Liver (tissue), 9 donors: ENCODE results near the gene TGM2. TPM values are rescaled to one million over a fixed set of nuclear protein-coding genes. Genes with fewer than 3 reads are reported as not detected.

Source experiments
- DNase-seq: peaks from one replicate; pipeline ENCODE4 v3.0.0-alpha.2; 2017; ENCODE audit warnings: low spot score
- H3K27ac ChIP-seq, 2 donors: one replicate each; pipeline ENCODE4 v1.7.0; 2013; ENCODE audit warnings: inconsistent platforms in 2 of 2, low read length in 2 of 2, control low read depth in 1 of 2, low read depth in 1 of 2, mild to moderate bottlenecking in 1 of 2
- H3K27me3 ChIP-seq, 4 donors: one replicate each; pipeline versions ENCODE4 v1.6.1 to v1.7.0; 2013; ENCODE audit warnings: low read length in 3 of 4, inconsistent platforms in 1 of 4, mild to moderate bottlenecking in 1 of 4, moderate library complexity in 1 of 4; ENCODE audit not compliant: control insufficient read depth in 4 of 4, insufficient read depth in 4 of 4
- H3K36me3 ChIP-seq, 4 donors: one replicate each; pipeline versions ENCODE4 v1.6.1 to v1.7.0; 2013; ENCODE audit warnings: low read length in 3 of 4, mild to moderate bottlenecking in 3 of 4, low read depth in 1 of 4, moderate library complexity in 1 of 4; ENCODE audit not compliant: control insufficient read depth in 4 of 4, insufficient read depth in 3 of 4
- H3K4me1 ChIP-seq, 4 donors: one replicate each; pipeline versions ENCODE4 v1.6.1 to v1.7.0; 2013; ENCODE audit warnings: low read length in 3 of 4, mild to moderate bottlenecking in 3 of 4, moderate library complexity in 1 of 4; ENCODE audit not compliant: control insufficient read depth in 4 of 4, insufficient read depth in 4 of 4
- H3K4me3 ChIP-seq, 3 donors: one replicate each; pipeline versions ENCODE4 v1.6.1 to v1.7.0; 2013; ENCODE audit warnings: low read length in 3 of 3, control low read depth in 1 of 3, low read depth in 1 of 3, mild to moderate bottlenecking in 1 of 3
- H3K9ac ChIP-seq, 2 donors: one replicate each; pipeline ENCODE4 v1.7.0; 2013; ENCODE audit warnings: low read length in 2 of 2, mild to moderate bottlenecking in 2 of 2, moderate library complexity in 2 of 2, control low read depth in 1 of 2, low read depth in 1 of 2
- H3K9me3 ChIP-seq, 4 donors: one replicate each; pipeline versions ENCODE4 v1.6.1 to v1.7.0; 2013; ENCODE audit warnings: low read length in 3 of 4; ENCODE audit not compliant: control insufficient read depth in 4 of 4
- EGR1 ChIP-seq, 2 donors: IDR thresholded peaks; 2 replicates each; pipeline ENCODE4 v1.6.1; 2016 to 2018; ENCODE audit warnings: antibody characterized with exemption in 2 of 2, low read depth in 2 of 2
- FOXA1 ChIP-seq: IDR thresholded peaks from 2 replicates; pipeline ENCODE4 v1.6.1; 2016; ENCODE audit warnings: antibody characterized with exemption
- FOXA2 ChIP-seq: IDR thresholded peaks from 2 replicates; pipeline ENCODE4 v1.6.1; 2016; ENCODE audit warnings: antibody characterized with exemption
- GABPA ChIP-seq, 2 donors: IDR thresholded peaks in 1 of 2; conservative IDR thresholded peaks in 1 of 2; 2 replicates each; pipeline ENCODE4 v1.6.1; 2016; ENCODE audit warnings: antibody characterized with exemption in 2 of 2, mild to moderate bottlenecking in 1 of 2, moderate library complexity in 1 of 2
- HNF4A ChIP-seq, 2 donors: conservative IDR thresholded peaks; 2 replicates each; pipeline ENCODE4 v1.6.1; 2016; ENCODE audit warnings: antibody characterized with exemption in 2 of 2, mild to moderate bottlenecking in 2 of 2
- HNF4G ChIP-seq: IDR thresholded peaks from 2 replicates; pipeline ENCODE4 v1.6.1; 2016; ENCODE audit warnings: antibody characterized with exemption
- JUND ChIP-seq, 2 donors: IDR thresholded peaks; 2 replicates each; pipeline ENCODE4 v1.6.1; 2016; ENCODE audit warnings: antibody characterized with exemption in 2 of 2
- NR2F2 ChIP-seq: IDR thresholded peaks from 2 replicates; pipeline ENCODE4 v1.6.1; 2016; ENCODE audit warnings: antibody characterized with exemption
- RAD21 ChIP-seq, 2 donors: IDR thresholded peaks; 2 replicates each; pipeline ENCODE4 v1.6.1; 2016; ENCODE audit warnings: antibody characterized with exemption in 2 of 2, mild to moderate bottlenecking in 2 of 2
- REST ChIP-seq: IDR thresholded peaks from 2 replicates; pipeline ENCODE4 v1.6.1; 2016; ENCODE audit warnings: antibody characterized with exemption, mild to moderate bottlenecking
- RXRA ChIP-seq, 2 donors: IDR thresholded peaks; 2 replicates each; pipeline ENCODE4 v1.6.1; 2017 to 2018; ENCODE audit warnings: antibody characterized with exemption in 2 of 2, mild to moderate bottlenecking in 1 of 2
- SP1 ChIP-seq: IDR thresholded peaks from 2 replicates; pipeline ENCODE4 v1.6.1; 2018; ENCODE audit warnings: antibody characterized with exemption, mild to moderate bottlenecking
- TAF1 ChIP-seq: conservative IDR thresholded peaks from 2 replicates; pipeline ENCODE4 v1.6.1; 2016; ENCODE audit warnings: antibody characterized with exemption, mild to moderate bottlenecking
- YY1 ChIP-seq: IDR thresholded peaks from 2 replicates; pipeline ENCODE4 v1.6.1; 2016; ENCODE audit warnings: antibody characterized with exemption, mild to moderate bottlenecking
- WGBS: extraction: QIAGEN DNeasy Blood & Tissue Kit; methylation state at CpG from one replicate; pipeline ENCODE4 v1.1.7; 2013; 5-methylcytosine and 5-hydroxymethylcytosine counted together
- polyA plus RNA-seq, 2 donors: library from polyadenylated mRNA; stranded (reverse) in 1 of 2; unstranded in 1 of 2; fragments of 200-250 nt in 1 of 2; fragments of >200 nt in 1 of 2; fragmentation: Nextera tagmentation in 1 of 2; extraction: Ambion mirVana in 1 of 2; gene quantifications; one replicate each; pipeline versions ENCODE4 v1.2.1 to v1.2.3, GENCODE V29; 2013 to 2015
- total RNA-seq, 2 donors: library from RNA; depleted of rRNA; stranded (reverse); fragments of >200 nt; gene quantifications; one replicate each; pipeline ENCODE4 v1.2.3, GENCODE V29; 2014
- TF ChIP-seq, protein P1 (sequence below): IDR thresholded peaks from 2 replicates; pipeline ENCODE4 v1.6.1; 2016; ENCODE audit warnings: antibody characterized with exemption
- TF ChIP-seq, protein P2 (sequence below): IDR thresholded peaks from 2 replicates; pipeline ENCODE4 v1.6.1; 2016; ENCODE audit warnings: antibody characterized with exemption
- TF ChIP-seq, protein P3 (sequence below): IDR thresholded peaks from 2 replicates; pipeline ENCODE4 v1.6.1; 2016; ENCODE audit warnings: antibody characterized with exemption
- donor health status: healthy.
- donor health status: healthy.
- donor health status: healthy.
- donor health status: healthy.
- donor health status: healthy.

TGM2 gene
- total and polyA plus RNA-seq, 4 donors: 106 to 375 (median 190) TPM

DNA sequence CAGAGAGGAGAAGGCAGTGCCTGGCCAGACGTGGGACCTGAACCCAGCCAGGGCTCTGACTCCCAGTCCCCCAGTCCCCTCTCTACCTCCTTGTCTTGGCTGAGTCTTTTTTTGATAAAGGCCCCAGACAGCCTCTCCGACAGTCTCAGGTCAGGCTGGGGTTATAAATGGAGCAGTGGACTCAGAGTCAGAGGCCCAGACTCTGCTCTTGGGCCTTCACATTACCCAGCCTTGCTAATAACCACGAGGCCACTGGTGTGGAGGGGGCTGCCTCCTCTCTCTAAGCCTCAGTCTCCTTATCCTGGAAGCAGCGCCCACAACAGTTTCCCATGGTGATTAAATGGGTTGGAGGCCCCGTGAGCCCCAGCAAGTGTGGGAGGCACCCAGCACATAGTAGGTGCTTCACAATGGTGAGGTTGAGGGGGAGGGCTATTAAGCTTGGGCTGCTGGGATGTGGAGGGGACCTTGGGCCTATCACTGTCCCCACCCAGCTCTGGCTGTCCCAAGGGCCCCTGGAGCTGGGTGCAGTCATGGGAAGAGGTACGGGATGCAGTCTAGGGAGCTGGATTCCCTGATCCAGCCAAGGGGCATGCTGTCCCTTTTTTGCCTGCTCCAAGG lies 35.7 kb downstream of the TGM2 start:
- DNase-seq: no peak
- peaks cover 7 to 28% (median 16%) of the 10 kb centered on the region in 4 donors for H3K4me1 ChIP-seq
- TF ChIP-seq HNF4G (no peak), TAF1 (no peak), REST (no peak), GABPA (IDR thresholded peaks at IDR 0.05 in 1 of 2, conservative IDR thresholded peaks at IDR 0.05 in 1 of 2) (no peak), RXRA (IDR thresholded peaks at IDR 0.05) (no peak), EGR1 (IDR thresholded peaks at IDR 0.05; ENCODE audit: low read depth in 2 of 2) (no peak), FOXA1 (no peak), FOXA2 (no peak), SP1 (no peak), JUND (IDR thresholded peaks at IDR 0.05) (no peak), RAD21 (IDR thresholded peaks at IDR 0.05) (no peak), YY1 (no peak), NR2F2 (no peak), HNF4A (conservative IDR thresholded peaks at IDR 0.05) (no peak)
- TF ChIP-seq, protein P1, sequence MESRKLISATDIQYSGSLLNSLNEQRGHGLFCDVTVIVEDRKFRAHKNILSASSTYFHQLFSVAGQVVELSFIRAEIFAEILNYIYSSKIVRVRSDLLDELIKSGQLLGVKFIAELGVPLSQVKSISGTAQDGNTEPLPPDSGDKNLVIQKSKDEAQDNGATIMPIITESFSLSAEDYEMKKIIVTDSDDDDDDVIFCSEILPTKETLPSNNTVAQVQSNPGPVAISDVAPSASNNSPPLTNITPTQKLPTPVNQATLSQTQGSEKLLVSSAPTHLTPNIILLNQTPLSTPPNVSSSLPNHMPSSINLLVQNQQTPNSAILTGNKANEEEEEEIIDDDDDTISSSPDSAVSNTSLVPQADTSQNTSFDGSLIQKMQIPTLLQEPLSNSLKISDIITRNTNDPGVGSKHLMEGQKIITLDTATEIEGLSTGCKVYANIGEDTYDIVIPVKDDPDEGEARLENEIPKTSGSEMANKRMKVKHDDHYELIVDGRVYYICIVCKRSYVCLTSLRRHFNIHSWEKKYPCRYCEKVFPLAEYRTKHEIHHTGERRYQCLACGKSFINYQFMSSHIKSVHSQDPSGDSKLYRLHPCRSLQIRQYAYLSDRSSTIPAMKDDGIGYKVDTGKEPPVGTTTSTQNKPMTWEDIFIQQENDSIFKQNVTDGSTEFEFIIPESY: no peak
- TF ChIP-seq, protein P2, sequence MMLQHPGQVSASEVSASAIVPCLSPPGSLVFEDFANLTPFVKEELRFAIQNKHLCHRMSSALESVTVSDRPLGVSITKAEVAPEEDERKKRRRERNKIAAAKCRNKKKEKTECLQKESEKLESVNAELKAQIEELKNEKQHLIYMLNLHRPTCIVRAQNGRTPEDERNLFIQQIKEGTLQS: no peak
- TF ChIP-seq, protein P3, sequence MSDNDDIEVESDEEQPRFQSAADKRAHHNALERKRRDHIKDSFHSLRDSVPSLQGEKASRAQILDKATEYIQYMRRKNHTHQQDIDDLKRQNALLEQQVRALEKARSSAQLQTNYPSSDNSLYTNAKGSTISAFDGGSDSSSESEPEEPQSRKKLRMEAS: no peak
- H3K9me3 ChIP-seq: no peaks in the 10 kb centered on the region
- peak overlapping the region in 1 of 2 donors; percentile 92 for H3K27ac ChIP-seq
- WGBS: 89% methylated on average over 6 of the region's 6 CpGs
- no peak overlapping the region for H3K4me3 ChIP-seq
- H3K36me3 ChIP-seq: peaks cover 5 to 59% (median 38%) of the 10 kb centered on the region in 4 donors
- H3K27me3 ChIP-seq: no peaks in the 10 kb centered on the region
- no peak overlapping the region for H3K9ac ChIP-seq

GRCh38 chr20:38128691-38129090 lies 36.4 kb downstream of the TGM2 start:
- Histone ChIP-seq H3K27me3 (no peaks in the 10 kb centered on the region), H3K27ac (peak overlapping the region in 1 of 2 donors; percentile 92), H3K9ac (no peak overlapping the region), H3K9me3 (no peaks in the 10 kb centered on the region), H3K36me3 (peaks cover 5 to 53% (median 34%) of the 10 kb centered on the region in 4 donors), H3K4me1 (peaks cover 7 to 28% (median 16%) of the 10 kb centered on the region in 4 donors), H3K4me3 (no peak overlapping the region)
- WGBS: 99% methylated on average over 2 of the region's 2 CpGs
- no peak for DNase-seq
- no peak for TF ChIP-seq FOXA2
- no peak for TF ChIP-seq TAF1
- TF ChIP-seq HNF4G: no peak
- TF ChIP-seq REST: no peak
- no peak for TF ChIP-seq JUND (IDR thresholded peaks at IDR 0.05)
- no peak for TF ChIP-seq NR2F2
- no peak for TF ChIP-seq RXRA (IDR thresholded peaks at IDR 0.05)
- no peak for TF ChIP-seq SP1
- no peak for TF ChIP-seq RAD21 (IDR thresholded peaks at IDR 0.05)
- TF ChIP-seq, protein P2: no peak
- TF ChIP-seq FOXA1: no peak
- TF ChIP-seq, protein P1: no peak
- TF ChIP-seq GABPA (IDR thresholded peaks at IDR 0.05 in 1 of 2, conservative IDR thresholded peaks at IDR 0.05 in 1 of 2): no peak
- no peak for TF ChIP-seq HNF4A (conservative IDR thresholded peaks at IDR 0.05)
- no peak for TF ChIP-seq EGR1 (IDR thresholded peaks at IDR 0.05; ENCODE audit: low read depth in 2 of 2)
- no peak for TF ChIP-seq YY1
